Measurements from ENCODE around the gene KCTD19.
A peak's percentile ranks its signal among the peaks of the same experiment; 100 is the strongest.
"Not testable (repeated sequence)": the region's sequence is repeated elsewhere in the genome, so short reads cannot be mapped to it uniquely, and the experiment has no call there.

The KCTD19 gene

GRCh38 chr16:67326472-67327309 lies at the start of gene KCTD19, which contains the start of gene LRRC36:
Gene KCTD19 (minus strand): TSS chr16:67326741. CDS start chr16:67326707, 34 bp downstream.
Gene LRRC36 (plus strand): TSS chr16:67326815. CDS start chr16:67326863, 48 bp downstream.
- DNase-seq: peak; percentile 51

GRCh38 chr16:67376012-67376411 lies 49.5 kb upstream of the KCTD19 start:
- DNase-seq: not testable (repeated sequence)

- DNase-seq: no peak
Observed at GRCh38 chr16:67372664-67373063, 46.1 kb upstream of the KCTD19 start.

- DNase-seq: no peak
Observed at GRCh38 chr16:67370661-67371060, 44.1 kb upstream of the KCTD19 start.

- no peak for DNase-seq
Observed at GRCh38 chr16:67364600-67365235, 38.2 kb upstream of the KCTD19 start.

GRCh38 chr16:67361038-67361437 lies 34.5 kb upstream of the KCTD19 start:
- DNase-seq: no peak

- not testable (repeated sequence) for DNase-seq
Observed at GRCh38 chr16:67359540-67360269, 33.2 kb upstream of the KCTD19 start.

GRCh38 chr16:67357561-67357960 lies 31.0 kb upstream of the KCTD19 start:
- DNase-seq: no peak

GRCh38 chr16:67356396-67356795 lies 29.9 kb upstream of the KCTD19 start:
- no peak for DNase-seq

GRCh38 chr16:67352463-67352862 lies 25.9 kb upstream of the KCTD19 start:
- not testable (repeated sequence) for DNase-seq

- DNase-seq: no peak
Observed at GRCh38 chr16:67350324-67350723, 23.8 kb upstream of the KCTD19 start.

GRCh38 chr16:67349172-67349571 lies 22.6 kb upstream of the KCTD19 start:
- DNase-seq: no peak

GRCh38 chr16:67346341-67346740 lies 19.8 kb upstream of the KCTD19 start:
- DNase-seq: no peak

GRCh38 chr16:67345401-67345800 lies 18.9 kb upstream of the KCTD19 start:
- DNase-seq: no peak

- no peak for DNase-seq
Observed at GRCh38 chr16:67342616-67343015, 16.1 kb upstream of the KCTD19 start.

GRCh38 chr16:67341250-67341649 lies 14.7 kb upstream of the KCTD19 start:
- DNase-seq: no peak

- DNase-seq: no peak
Observed at GRCh38 chr16:67339453-67339852, 12.9 kb upstream of the KCTD19 start.

- DNase-seq: no peak
Observed at GRCh38 chr16:67336648-67337047, 10.1 kb upstream of the KCTD19 start.

GRCh38 chr16:67336116-67336515 lies 9.6 kb upstream of the KCTD19 start:
- no peak for DNase-seq

- no peak for DNase-seq
Observed at GRCh38 chr16:67333315-67333714, 6.8 kb upstream of the KCTD19 start.

- no peak for DNase-seq
Observed at GRCh38 chr16:67329901-67330300, 3.4 kb upstream of the KCTD19 start.

GRCh38 chr16:67327743-67328142 lies 1.2 kb upstream of the KCTD19 start:
- no peak for DNase-seq

GRCh38 chr16:67326115-67326471 lies 448 bp downstream of the KCTD19 start:
- no peak for DNase-seq

- no peak for DNase-seq
Observed at GRCh38 chr16:67317853-67318252, 8.7 kb downstream of the KCTD19 start.

Data from activated naive CD4-positive, alpha-beta T cell treated with Interleukin-2 at 50 U/mL for 16 hours (primary cell).